Measurements from ENCODE around the gene RYR2.
"Not testable (repeated sequence)": the region's sequence is repeated elsewhere in the genome, so short reads cannot be mapped to it uniquely, and the experiment has no call there.

The RYR2 gene

GRCh38 chr1:237126180-237126579 is 84.2 kb downstream of the RYR2 start:
- intact Hi-C loops (cut with DNase I), result no loop called here
- DNase-seq, result no peak

- DNase-seq; intact Hi-C loops (cut with DNase I): not testable (repeated sequence)
Observed at GRCh38 chr1:237127301-237127700, 85.3 kb downstream of the RYR2 start.

- intact Hi-C loops (cut with DNase I), result no loop called here
- no peak for DNase-seq
Observed at GRCh38 chr1:237133921-237134320, 91.9 kb downstream of the RYR2 start.

GRCh38 chr1:237134929-237135328 is 92.9 kb downstream of the RYR2 start:
- DNase-seq, result peak in 8 of 42 donors; percentile 16 to 63 (median 38)
- intact Hi-C loops (cut with DNase I), result no loop called here

DNA sequence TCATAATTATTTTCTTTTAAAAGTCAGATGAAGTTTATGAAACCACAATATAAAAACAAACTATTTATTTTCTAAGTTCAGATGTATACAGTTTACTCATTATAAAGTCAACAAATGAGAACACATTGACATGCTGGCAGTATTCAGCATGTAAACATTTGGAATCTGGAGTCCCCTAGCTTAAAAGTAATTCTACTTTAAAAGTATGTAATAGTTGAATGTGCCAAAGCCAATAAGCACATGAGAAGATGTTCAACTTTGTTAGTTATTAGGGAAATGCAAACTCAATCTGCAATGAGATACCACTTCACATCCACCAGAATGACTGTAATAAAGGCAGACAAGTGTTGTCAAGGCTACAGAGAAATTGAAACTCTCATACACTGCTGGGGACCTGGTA is 96.6 kb downstream of the RYR2 start:
- no peak for DNase-seq
- intact Hi-C loops (cut with DNase I), result no loop called here

DNA sequence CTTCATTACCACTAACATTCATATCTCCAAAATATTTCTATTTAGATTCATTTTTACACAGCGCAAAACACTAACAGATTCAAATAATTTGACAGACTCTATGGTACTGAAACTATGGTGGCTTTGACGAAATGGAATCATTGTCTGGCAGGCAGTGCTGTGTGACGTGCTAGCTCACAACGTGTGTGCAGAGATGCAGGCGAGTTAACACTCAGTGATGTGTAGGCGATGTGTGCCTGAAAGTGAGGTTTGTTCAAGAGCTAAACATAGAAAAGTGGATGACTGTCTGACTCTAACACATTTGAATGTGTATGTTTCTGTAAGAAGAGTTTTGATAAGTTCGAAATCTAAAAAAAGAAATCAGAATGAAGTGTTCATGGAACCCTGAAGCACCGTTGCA is 97.7 kb downstream of the RYR2 start:
- intact Hi-C loops (cut with DNase I), result no loop called here
- peak in 38 of 42 donors; percentile 15 to 88 (median 52) for DNase-seq

- intact Hi-C loops (cut with DNase I), result no loop called here
- no peak for DNase-seq
Observed at GRCh38 chr1:237140986-237141385, 99.0 kb downstream of the RYR2 start.

DNA sequence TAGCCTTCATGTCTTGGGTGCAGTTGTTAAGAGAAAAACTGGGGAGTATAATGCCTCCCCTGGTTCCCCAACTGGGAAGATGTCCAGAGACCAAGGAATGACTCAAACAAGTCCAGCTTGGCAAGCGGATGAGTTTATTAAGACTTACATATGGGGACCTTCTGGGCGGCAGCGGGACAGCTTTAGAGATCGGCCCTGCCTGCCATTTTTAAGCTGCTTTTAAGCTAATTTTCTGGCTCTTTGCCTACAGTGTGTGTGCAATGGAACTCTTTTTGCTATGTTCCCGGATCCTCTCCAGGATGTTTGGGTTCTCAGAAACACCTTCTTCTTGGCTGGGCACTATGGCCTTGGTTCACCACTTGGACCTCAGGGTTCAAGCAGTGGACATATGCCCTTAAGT is 99.5 kb downstream of the RYR2 start:
- intact Hi-C loops (cut with DNase I), result no loop called here
- no peak for DNase-seq

DNA sequence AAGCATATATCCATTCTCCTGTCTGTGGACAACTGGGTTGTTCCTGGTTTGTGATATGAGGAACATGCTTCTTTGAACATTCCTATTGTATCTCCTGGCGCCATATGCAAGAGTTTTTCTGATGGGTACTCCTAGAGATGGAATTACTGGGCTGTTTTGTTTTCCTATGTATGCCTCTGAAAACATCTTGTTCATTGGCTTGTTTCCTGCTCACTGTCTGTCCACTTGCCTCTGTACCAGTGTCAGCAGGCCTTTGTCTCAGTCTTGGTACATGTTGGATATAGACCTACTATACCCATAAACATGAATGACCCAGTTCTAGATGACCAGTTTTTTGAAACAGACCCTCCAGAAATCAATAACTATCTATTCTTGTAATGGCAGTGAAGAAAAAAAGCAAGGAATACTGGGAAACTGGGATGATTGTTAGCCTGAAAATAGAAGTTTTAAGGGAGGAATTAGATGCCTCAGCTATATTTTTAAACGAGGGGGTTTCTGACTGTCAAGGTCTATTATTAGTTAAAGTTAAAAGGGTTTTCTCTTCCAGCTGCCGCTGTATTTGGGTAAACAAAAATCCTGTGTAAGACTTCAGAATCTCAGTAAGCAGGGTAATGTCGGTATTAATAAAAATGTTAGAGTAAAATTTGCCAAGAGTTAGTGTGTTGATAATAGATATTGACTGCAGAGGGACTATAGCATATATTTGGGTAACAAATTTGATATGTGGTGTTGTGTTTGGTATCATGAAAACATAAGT is 103.6 kb downstream of the RYR2 start:
- intact Hi-C loops (cut with DNase I), result no loop called here
- no peak for DNase-seq

DNA sequence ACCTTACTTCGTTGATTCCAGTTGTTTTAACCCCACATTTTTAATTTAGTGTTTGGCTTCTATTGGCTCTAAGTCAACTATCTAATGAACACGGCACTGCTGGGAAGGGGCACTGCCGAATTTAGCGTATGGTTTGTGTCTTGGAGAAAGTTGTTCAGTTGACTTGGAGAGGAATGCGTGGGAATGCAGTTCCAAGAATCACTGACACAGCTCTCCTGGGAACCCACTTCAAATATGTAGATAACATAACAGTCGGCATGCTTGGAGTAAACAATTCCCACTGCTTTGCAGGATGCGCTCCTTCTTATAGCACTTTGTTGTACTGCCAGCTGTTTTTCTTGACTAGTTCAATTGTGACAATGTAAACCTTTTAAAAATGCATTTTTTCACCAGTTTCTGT is 104.3 kb downstream of the RYR2 start:
- intact Hi-C loops (cut with DNase I), result no loop called here

GRCh38 chr1:237149857-237150256 is 107.9 kb downstream of the RYR2 start:
- intact Hi-C loops (cut with DNase I), result no loop called here
- no peak for DNase-seq

More for the DNA sequence above, 104.3 kb downstream of the RYR2 start:
- DNase-seq, result peak in 1 of 42 donors; percentile 28

- DNase-seq; intact Hi-C loops (cut with DNase I): not testable (repeated sequence)
Observed at GRCh38 chr1:237151979-237152378, 110.0 kb downstream of the RYR2 start.

DNA sequence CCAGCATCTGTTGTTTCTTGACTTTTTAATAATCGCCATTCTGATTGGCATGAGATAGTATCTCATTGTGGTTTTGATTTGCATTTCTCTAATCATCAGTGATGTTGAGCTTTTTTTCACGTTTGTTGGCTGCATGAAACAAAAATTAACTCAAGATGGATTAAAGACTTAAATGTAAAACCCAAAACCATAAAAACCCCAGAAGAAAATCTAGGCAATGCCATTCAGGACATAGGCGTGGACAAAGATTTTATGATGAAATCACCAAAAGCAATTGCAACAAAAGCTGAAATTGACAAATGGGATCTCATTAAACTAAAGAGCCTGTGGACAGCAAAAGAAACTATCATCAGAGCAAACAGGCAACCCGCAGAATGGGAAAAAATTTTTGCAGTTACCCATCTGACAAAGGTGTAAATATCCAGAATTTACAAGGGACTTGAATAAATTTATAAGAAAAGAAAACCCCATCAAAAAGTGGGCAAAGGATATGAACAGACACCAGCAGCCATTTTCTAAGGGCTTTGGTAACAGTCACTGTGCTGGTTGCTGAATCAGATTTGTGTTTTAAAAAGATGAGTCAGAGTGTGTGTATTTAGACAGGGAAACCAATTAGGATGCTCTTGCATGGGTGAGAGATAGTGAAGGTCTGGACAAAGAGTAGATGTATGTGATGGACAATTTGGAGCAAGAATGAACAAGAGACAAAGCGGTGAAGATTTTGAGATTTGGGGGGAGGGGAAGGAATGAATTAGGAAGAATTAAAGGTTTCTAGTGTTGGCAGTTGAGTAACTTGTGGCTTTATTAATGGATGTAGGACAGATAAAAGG is 110.7 kb downstream of the RYR2 start:
- intact Hi-C loops (cut with DNase I), result no loop called here
- DNase-seq, result no peak

- peak in 5 of 42 donors; percentile 17 to 35 (median 31) for DNase-seq
- intact Hi-C loops (cut with DNase I), result no loop called here
Observed at GRCh38 chr1:237154157-237154556, 112.2 kb downstream of the RYR2 start.

DNA sequence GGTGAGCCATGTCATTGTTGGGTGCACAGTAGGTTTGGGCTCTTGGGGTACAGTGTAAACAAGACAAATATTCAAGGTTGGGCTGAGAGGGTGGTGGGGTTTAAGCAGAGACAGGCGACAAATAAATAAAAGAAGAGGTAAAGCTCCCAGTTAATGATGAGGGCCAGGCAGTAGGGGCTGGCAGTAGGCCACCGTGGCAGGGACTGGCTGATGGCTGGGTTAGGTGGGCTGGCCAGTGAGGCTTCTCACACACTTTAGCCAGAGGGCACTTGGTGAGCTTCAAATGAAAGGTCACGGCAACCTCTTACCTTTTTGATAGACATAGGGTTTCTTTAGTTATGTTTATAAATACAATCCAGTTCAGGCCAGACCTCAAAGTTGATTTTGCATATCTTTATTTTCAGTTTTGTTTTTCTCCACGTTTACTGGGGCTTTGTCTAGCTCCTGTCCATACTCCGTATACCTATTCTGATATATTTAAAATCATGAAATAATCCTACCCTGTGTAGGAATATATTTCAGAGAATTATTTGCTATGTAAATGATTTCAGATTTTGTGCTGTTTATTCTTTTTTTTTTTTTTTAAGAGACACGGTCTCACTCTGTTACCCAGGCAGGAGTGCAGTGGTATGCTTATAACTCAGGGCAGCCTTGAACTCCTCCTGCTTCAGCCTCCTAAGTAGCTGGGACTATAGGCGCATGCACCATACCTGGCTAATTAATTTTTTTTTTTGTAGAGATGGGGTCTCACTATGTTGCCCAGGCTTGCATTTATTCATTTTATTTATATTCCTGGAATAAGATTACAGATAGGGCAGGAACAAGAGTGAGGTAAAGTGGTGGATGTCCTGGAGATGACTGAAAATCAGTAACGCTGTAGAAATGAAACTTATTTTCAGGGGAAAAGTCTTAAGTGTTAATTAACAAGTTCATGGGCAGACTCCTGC is 122.7 kb downstream of the RYR2 start:
- no peak for DNase-seq
- intact Hi-C loops (cut with DNase I), result no loop called here

DNA sequence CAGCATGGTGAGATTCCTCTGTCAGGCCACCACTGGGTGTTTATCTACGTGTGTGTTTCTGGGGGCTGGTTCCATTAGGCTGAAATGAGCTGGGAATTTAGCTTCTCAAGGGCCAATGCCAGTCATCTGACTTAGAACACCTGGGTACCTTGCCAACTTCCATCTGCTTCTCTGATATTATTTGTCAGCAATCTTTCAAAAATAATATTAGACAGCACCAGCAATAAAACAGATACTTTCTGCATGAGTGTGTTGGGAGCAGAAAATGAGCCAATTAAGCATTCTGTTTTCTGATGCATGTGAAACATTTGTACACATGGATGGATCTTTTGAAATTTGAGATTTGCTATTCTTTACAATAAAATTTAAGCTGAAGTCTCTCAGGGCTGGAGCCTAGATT is 124.1 kb downstream of the RYR2 start:
- intact Hi-C loops (cut with DNase I), result no loop called here
- DNase-seq, result no peak

GRCh38 chr1:237166593-237167101 is 124.7 kb downstream of the RYR2 start:
- no peak for DNase-seq
- intact Hi-C loops (cut with DNase I), result no loop called here

DNA sequence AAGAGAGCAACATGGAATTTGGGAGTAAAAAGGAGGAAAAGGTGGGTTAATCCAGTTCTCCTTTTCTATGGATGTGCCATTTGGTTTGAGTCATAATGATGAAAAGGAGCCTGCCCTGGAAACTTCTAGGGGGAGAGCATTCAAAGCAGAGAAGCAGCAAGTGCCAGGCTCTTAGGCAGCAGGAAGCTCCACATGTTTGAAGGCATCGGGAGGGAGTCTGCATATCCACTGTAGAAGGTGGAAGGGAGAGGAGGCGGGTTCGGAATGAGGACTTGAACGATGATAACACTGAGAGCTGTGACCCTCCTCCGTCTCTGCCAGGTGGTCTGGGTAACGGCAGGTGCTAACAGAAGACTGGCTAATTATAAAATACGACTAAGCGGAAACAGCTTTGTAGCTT is 128.2 kb downstream of the RYR2 start:
- peak in 5 of 42 donors; percentile 23 to 49 (median 36) for DNase-seq
- intact Hi-C loops (cut with DNase I), result no loop called here

GRCh38 chr1:237171454-237172117 is 129.6 kb downstream of the RYR2 start:
- intact Hi-C loops (cut with DNase I), result no loop called here
- DNase-seq, result no peak
